Spleen (tissue), 7 donors: ENCODE results near the gene RAB11FIP5.

ENCODE experiments used
- POLR2A ChIP-seq, 3 donors: fragments of 450-650 bp; IDR thresholded peaks; one replicate each; pipeline ENCODE4 v1.5.1; 2017; ENCODE audit warnings: antibody characterized with exemption in 3 of 3, mild to moderate bottlenecking in 1 of 3
- POLR2AphosphoS5 ChIP-seq, 3 donors: sonication (generic); formaldehyde crosslinking; IDR thresholded peaks; one replicate each; pipeline ENCODE4 v1.5.1; 2017; ENCODE audit warnings: antibody characterized with exemption in 3 of 3
- TF ChIP-seq, protein P1 (sequence below), 11 experiments: fragments of 200-600 bp in 7 of 11; fragments of 450-650 bp in 4 of 11; sonication (generic) in 4 of 11; IDR thresholded peaks in 8 of 11; conservative IDR thresholded peaks in 3 of 11; 1 replicate in 7 of 11; 2 replicates in 4 of 11; pipeline versions ENCODE4 v1.4.0 to v1.8.0; 2016 to 2021; ENCODE audit warnings: antibody characterized with exemption in 11 of 11, inconsistent platforms in 4 of 11, mild to moderate bottlenecking in 1 of 11
- donor health status: DM: no; HTN: no; CAD: no; lungs with moderate emphysema.
- donor health status: DM: no; HTN: no; CAD: no.
- donor health status: DM: no; HTN: no; CAD: no.

DNA sequence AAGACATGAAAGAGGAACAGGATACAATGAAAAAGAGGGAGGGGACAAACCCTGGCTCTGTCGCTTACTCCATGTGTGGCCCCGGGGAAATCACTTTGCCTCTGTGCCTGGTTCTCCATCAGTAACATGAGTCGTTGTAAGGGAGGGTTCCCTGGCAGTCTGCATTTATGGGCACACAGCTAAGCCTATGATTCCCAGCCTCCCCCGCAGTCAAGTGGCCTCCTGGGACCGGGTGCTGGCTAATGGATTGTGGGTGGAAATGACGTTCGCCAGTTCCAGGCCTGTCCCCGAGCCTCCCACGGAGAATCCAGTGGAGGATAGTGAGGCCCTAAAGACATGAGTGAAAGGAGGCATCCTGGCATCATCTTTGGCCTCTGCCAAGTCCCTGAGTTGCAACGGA lies 83.9 kb downstream of the RAB11FIP5 start:
- no peak for TF ChIP-seq POLR2AphosphoS5 (IDR thresholded peaks at IDR 0.05)
- TF ChIP-seq, protein P1, sequence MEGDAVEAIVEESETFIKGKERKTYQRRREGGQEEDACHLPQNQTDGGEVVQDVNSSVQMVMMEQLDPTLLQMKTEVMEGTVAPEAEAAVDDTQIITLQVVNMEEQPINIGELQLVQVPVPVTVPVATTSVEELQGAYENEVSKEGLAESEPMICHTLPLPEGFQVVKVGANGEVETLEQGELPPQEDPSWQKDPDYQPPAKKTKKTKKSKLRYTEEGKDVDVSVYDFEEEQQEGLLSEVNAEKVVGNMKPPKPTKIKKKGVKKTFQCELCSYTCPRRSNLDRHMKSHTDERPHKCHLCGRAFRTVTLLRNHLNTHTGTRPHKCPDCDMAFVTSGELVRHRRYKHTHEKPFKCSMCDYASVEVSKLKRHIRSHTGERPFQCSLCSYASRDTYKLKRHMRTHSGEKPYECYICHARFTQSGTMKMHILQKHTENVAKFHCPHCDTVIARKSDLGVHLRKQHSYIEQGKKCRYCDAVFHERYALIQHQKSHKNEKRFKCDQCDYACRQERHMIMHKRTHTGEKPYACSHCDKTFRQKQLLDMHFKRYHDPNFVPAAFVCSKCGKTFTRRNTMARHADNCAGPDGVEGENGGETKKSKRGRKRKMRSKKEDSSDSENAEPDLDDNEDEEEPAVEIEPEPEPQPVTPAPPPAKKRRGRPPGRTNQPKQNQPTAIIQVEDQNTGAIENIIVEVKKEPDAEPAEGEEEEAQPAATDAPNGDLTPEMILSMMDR (IDR thresholded peaks at IDR 0.05 in 8 of 11, conservative IDR thresholded peaks at IDR 0.05 in 3 of 11): no peak
- TF ChIP-seq POLR2A (IDR thresholded peaks at IDR 0.05): no peak
